GM20000 (cell line): ENCODE results near the gene OGDH.

Experiments
- DNase-seq: peaks from one replicate; pipeline ENCODE4 v3.0.0; 2012; ENCODE audit warnings: low spot score
- CTCF ChIP-seq: IDR thresholded peaks from 2 replicates; pipeline ENCODE4 v1.5.1; 2012; ENCODE audit warnings: mild to moderate bottlenecking, control low read depth; ENCODE audit errors: extremely low read depth, missing control alignments

OGDH gene

DNA sequence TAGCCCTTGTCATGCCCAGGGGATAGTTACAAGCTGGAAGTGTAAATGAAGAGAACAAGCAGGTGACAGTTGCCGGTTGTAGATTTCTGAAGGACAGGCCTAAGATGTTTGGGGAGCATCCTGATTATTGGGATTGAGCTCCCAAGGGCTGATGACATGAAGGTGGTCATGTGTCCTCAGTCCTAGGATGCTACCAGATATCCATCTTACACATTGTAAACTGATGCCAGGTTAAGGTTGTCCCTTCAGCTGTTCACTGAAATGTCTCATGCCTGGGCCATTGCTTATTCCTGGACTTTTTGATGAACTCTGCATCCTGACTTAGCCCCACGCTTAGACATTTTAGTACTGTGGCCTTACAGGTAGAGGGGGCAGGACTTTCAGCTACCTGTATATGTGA lies 143.6 kb downstream of the OGDH start:
- no peak for DNase-seq
- no peak for TF ChIP-seq CTCF

DNA sequence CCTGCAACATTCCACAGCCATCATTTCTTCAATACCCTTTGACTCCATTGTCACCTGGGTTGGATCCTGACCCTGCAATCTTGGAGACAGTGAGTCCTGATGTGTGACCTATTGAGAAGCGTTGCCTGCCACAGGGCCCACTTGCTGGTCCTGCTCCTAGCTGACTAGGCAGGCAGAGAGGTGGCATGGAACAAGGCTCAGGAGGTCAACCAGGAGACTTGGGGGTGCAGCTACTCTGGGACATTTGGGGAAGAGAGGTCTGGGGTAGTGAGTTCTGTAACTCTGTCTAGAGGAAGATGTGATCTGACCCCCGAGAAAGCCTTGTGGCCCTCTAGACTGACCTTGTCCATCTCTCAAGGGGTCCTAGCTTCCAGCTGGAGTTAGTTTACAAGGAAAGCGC lies 144.0 kb downstream of the OGDH start:
- no peak for TF ChIP-seq CTCF
- no peak for DNase-seq

DNA sequence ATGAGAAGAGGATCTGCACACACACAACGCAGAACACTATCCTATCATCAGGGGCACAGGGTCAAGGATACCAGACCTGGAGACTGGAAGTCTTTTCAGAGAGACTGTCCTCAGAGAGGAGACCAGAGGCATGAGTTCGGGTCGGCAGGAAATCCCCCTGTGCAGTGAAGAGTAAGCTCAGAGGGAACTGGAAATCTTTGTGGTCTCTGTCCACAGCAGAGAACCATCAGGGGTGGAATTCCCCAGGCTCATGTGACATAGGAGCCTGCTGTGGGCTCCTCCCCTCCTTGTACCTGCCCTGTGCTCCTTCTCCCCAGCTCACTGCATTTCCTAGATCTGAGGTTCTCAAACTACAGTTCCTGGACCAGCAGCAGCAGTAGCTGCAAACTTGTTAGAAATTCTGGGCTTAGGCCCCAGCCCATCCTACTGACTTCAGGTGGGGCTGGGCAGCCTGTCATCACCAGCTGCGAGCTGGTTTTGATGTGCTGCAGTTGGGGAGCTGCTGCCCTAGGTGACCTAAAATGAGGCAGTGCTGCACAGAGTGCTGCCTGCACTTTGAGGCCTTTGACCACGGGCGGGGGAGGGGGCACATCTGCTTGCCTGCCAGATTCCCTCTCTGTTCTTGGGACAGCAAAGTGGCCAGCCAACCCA lies 144.6 kb downstream of the OGDH start:
- peak; percentile 91 for DNase-seq
- no peak for TF ChIP-seq CTCF

DNA sequence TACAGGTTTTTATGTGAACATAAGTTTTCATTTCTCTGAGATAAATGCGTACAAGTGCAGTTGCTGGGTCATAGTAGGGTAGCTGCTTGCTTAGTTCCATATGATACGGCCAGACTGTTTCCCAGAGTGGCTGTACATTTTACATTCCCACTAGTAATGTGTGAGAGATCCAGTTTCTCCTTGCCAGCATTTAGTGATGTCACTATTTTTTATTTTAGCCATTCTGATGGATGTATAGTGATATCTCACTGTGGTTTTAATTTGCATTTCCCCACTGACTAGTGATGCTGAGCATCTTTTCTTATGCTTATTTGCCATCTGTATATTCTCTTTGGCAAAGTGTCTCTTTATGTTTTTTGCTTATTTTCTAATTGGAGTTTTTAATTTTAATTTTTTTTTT lies 146.4 kb downstream of the OGDH start:
- no peak for TF ChIP-seq CTCF
- no peak for DNase-seq

GRCh38 chr7:44754802-44755697 lies 148.6 kb downstream of the OGDH start:
- DNase-seq, result no peak
- TF ChIP-seq CTCF, result no peak

- no peak for DNase-seq
- no peak for TF ChIP-seq CTCF
These were observed 149.5 kb downstream of the OGDH start for GRCh38 chr7:44755698-44756627.
